ENCODE measurements around the gene CLCNKB.
"Not testable (repeated sequence)": the region's sequence is repeated elsewhere in the genome, so short reads cannot be mapped to it uniquely, and the experiment has no call there.

Gene CLCNKB

DNA sequence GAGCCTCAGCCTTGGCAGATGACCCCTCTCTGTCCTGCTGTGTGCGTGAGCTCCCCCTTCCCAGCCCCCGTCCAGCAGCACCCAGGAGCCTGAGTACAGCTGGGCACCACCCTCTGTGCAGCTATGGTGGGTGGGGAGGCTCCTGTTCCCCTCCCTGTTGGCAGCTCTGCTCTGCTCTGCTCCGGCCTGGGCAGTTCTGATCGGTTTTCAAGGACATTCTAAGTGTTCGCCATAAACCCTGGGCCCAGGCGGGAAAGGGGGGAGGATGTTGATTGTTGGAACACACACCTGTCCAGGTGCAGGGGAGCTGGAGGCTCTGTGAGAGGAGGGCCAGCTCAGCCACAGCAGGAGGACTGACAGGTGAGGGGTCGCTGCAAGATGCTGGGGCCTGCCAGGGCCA lies at the start of gene CLCNKB:
CLCNKB (plus strand) TSS at position 262 of the 400 bp plus-strand sequence. CDS start 711 bp downstream, outside the sequence.
- Mint-ChIP-seq H3K4me1 (ENCODE audit: low read depth) (no peaks in the 10 kb centered on the region), H3K9me3 (no peaks in the 10 kb centered on the region), H3K4me3 (no peak within 1 kb of the TSS), H3K36me3 (ENCODE audit: low read depth) (no peaks in the 10 kb centered on the region), H3K27ac (no peak within 1 kb of the TSS), H3K27me3 (no peaks in the 10 kb centered on the region)

DNA sequence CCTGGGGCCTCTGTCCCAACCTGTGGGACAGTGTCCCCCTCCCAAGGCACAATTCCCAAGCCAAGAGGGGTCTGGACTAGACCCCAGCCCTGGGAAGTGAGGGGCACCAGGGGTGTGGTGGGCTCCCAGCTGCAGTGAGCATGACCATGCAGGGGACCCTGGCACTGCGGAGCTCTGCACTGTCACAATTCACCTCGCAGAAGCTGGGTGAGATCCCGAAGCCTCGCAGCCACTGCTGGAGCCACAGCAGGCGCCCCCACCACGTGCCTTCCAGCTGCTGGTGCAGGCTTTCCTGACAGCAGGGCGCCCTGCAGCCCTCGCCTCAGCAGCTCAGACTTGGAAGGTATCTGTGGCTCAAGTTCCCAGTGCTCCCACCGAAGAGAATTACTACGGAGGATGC lies 49.5 kb upstream of the CLCNKB start:
- no peak overlapping the region for H3K27ac Mint-ChIP-seq
- H3K36me3 Mint-ChIP-seq (ENCODE audit: low read depth) = no peaks in the 10 kb centered on the region
- H3K9me3 Mint-ChIP-seq = no peaks in the 10 kb centered on the region
- H3K4me1 Mint-ChIP-seq (ENCODE audit: low read depth) = no peaks in the 10 kb centered on the region
- H3K27me3 Mint-ChIP-seq = no peaks in the 10 kb centered on the region
- H3K4me3 Mint-ChIP-seq = no peak overlapping the region

- Mint-ChIP-seq H3K27me3 (no peaks in the 10 kb centered on the region), H3K36me3 (ENCODE audit: low read depth) (no peaks in the 10 kb centered on the region), H3K4me1 (ENCODE audit: low read depth) (no peaks in the 10 kb centered on the region), H3K27ac (no peak overlapping the region), H3K9me3 (no peaks in the 10 kb centered on the region), H3K4me3 (no peak overlapping the region)
Measured at GRCh38 chr1:15994590-15995351, 48.8 kb upstream of the CLCNKB start.

DNA sequence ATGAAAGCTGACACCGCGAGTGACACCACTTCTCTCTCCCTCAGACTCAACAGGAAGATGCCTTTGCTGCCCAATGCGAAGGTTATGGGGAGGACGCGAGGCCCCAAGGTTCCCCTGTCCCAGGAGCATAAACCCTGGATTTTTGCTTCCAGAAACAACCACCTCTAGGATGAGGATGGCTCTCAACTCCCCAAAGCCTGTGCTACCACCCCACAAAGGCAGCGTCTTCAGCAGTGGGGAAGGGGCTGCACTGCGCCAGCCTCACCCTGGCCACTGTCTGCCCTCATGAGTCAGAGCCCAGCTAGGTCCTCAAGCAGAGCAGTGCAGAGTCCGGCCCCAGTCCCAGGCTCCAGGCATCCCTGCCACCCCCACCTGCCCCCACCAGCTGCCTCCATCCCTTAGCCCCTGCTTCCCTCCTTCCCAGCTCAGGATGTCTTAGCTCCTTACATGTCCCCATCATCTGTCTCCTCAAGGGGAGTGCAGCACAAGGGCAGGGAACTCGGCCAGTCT lies 46.5 kb upstream of the CLCNKB start:
- no peaks in the 10 kb centered on the region for H3K4me1 Mint-ChIP-seq (ENCODE audit: low read depth)
- H3K9me3 Mint-ChIP-seq = no peaks in the 10 kb centered on the region
- no peaks in the 10 kb centered on the region for H3K36me3 Mint-ChIP-seq (ENCODE audit: low read depth)
- H3K4me3 Mint-ChIP-seq = no peak overlapping the region
- peaks cover 3% of the 10 kb centered on the region for H3K27me3 Mint-ChIP-seq
- H3K27ac Mint-ChIP-seq = no peak overlapping the region

DNA sequence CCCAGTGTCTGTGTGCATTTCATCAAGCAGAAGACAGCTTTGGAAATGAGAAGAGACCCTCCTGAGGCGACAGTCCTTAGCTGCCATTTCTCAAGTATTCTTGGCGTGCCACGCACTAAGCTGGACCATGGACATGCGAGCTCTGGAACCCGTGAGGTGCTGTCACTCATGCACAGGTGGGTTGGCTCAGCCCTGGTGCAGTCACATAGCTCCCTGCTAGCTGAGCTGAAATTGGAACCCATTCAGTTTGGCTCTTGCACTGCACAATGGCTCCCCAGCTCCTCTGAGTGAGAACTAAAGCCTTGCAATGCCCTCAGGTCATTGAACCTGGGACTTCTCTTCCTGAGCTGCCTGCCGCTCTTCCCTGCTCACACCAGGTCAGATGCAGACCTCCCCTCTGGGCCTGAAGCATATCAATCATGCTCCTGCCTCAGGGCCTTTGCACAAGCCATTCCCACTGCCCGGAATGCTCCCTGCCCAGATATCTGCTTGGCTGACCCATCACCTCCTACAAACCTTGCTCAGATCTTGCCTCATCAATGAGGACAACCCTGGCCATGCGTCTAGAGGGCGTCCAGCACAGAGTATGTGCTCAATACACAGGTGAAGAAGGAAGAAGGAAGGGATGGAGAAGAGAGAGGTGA lies 45.8 kb upstream of the CLCNKB start:
- no peak overlapping the region for H3K27ac Mint-ChIP-seq
- H3K36me3 Mint-ChIP-seq (ENCODE audit: low read depth) = no peaks in the 10 kb centered on the region
- H3K9me3 Mint-ChIP-seq = no peaks in the 10 kb centered on the region
- peaks cover 3% of the 10 kb centered on the region for H3K27me3 Mint-ChIP-seq
- no peak overlapping the region for H3K4me3 Mint-ChIP-seq
- no peaks in the 10 kb centered on the region for H3K4me1 Mint-ChIP-seq (ENCODE audit: low read depth)

GRCh38 chr1:15998929-15999328 lies 44.7 kb upstream of the CLCNKB start:
- Mint-ChIP-seq H3K4me3 (no peak overlapping the region), H3K4me1 (ENCODE audit: low read depth) (no peaks in the 10 kb centered on the region), H3K36me3 (ENCODE audit: low read depth) (no peaks in the 10 kb centered on the region), H3K27me3 (peaks cover 3% of the 10 kb centered on the region), H3K9me3 (no peaks in the 10 kb centered on the region), H3K27ac (no peak overlapping the region)

GRCh38 chr1:16001274-16001673 lies 42.3 kb upstream of the CLCNKB start:
- H3K27ac Mint-ChIP-seq; H3K4me3 Mint-ChIP-seq; H3K27me3 Mint-ChIP-seq; H3K36me3 Mint-ChIP-seq (ENCODE audit: low read depth); H3K9me3 Mint-ChIP-seq; H3K4me1 Mint-ChIP-seq (ENCODE audit: low read depth): not testable (repeated sequence)

DNA sequence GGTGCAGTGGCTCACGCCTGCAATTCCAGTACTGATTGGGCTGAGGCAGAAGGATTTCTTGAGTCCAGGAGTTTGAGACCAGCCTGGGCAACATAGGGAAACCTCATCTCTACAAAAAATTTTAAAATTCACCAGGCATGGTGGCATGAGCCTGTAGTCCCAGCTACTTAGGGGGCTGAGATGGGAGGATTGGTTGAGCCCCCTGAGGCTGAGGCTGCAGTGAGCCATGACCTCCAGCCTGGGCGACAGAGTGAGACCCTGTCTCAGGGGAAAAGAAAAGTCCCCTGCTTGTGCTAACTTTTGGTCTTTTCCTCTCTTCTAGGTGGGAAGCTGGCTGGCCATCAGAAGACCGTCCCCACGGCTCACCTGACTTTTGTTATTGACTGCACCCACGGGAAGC lies 38.0 kb upstream of the CLCNKB start:
- Mint-ChIP-seq H3K27ac (peak overlapping the region; percentile 29), H3K27me3 (peaks cover 3% of the 10 kb centered on the region), H3K4me3 (no peak overlapping the region), H3K36me3 (ENCODE audit: low read depth) (no peaks in the 10 kb centered on the region), H3K4me1 (ENCODE audit: low read depth) (peaks cover 9% of the 10 kb centered on the region), H3K9me3 (no peaks in the 10 kb centered on the region)

DNA sequence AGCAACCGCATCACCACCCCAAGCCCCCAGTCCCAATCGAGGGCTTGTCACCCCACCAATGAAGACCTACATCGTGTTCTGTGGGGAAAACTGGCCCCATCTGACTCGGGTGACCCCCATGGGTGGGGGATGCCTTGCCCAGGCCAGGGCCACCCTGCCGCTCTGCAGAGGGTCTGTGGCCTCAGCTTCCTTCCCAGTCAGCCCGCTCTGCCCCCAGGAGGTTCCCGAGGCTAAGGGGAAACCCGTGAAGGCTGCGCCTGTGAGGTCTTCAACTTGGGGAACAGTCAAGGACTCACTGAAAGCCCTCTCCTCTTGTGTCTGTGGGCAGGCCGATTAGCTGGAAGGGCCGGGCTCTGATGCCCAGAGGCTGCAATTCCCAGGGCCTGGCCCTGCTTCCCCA lies 37.6 kb upstream of the CLCNKB start:
- Mint-ChIP-seq H3K27me3 (no peaks in the 10 kb centered on the region), H3K36me3 (ENCODE audit: low read depth) (no peaks in the 10 kb centered on the region), H3K4me3 (no peak overlapping the region), H3K27ac (peak overlapping the region; percentile 51), H3K9me3 (no peaks in the 10 kb centered on the region), H3K4me1 (ENCODE audit: low read depth) (peaks cover 9% of the 10 kb centered on the region)

- Mint-ChIP-seq H3K4me1 (ENCODE audit: low read depth) (peaks cover 9% of the 10 kb centered on the region), H3K27ac (peak overlapping the region; percentile 51), H3K27me3 (no peaks in the 10 kb centered on the region), H3K36me3 (ENCODE audit: low read depth) (no peaks in the 10 kb centered on the region), H3K4me3 (no peak overlapping the region), H3K9me3 (no peaks in the 10 kb centered on the region)
Measured at GRCh38 chr1:16006552-16007485, 36.8 kb upstream of the CLCNKB start.

GRCh38 chr1:16007671-16008341 lies 35.8 kb upstream of the CLCNKB start:
- H3K4me3 Mint-ChIP-seq = no peak overlapping the region
- no peaks in the 10 kb centered on the region for H3K36me3 Mint-ChIP-seq (ENCODE audit: low read depth)
- no peaks in the 10 kb centered on the region for H3K9me3 Mint-ChIP-seq
- no peak overlapping the region for H3K27ac Mint-ChIP-seq
- peaks cover 15% of the 10 kb centered on the region for H3K4me1 Mint-ChIP-seq (ENCODE audit: low read depth)
- no peaks in the 10 kb centered on the region for H3K27me3 Mint-ChIP-seq

GRCh38 chr1:16009030-16009460 lies 34.5 kb upstream of the CLCNKB start:
- H3K4me1 Mint-ChIP-seq (ENCODE audit: low read depth) = peaks cover 22% of the 10 kb centered on the region
- no peaks in the 10 kb centered on the region for H3K27me3 Mint-ChIP-seq
- H3K36me3 Mint-ChIP-seq (ENCODE audit: low read depth) = no peaks in the 10 kb centered on the region
- H3K27ac Mint-ChIP-seq = no peak overlapping the region
- no peaks in the 10 kb centered on the region for H3K9me3 Mint-ChIP-seq
- H3K4me3 Mint-ChIP-seq = no peak overlapping the region

DNA sequence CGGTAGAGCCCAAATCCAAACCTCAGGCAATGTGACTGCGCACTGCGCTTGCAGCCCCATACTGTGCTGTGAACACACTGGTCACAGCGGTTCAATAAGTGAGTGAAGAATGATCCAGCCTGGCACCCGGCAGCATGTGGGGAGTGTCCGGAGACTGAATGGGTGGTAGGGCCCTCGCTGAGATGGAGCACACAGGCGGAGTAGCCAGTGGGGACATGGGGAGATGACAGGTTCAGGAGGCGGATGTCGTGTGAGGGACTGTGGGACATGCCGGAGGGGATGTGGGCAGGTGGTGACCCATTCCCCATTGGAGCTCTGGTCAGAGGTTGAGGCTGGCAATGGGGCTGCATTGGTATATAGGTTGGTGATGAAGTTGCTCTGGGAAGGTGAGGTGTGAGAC lies 33.9 kb upstream of the CLCNKB start:
- H3K27me3 Mint-ChIP-seq = no peaks in the 10 kb centered on the region
- H3K9me3 Mint-ChIP-seq = no peaks in the 10 kb centered on the region
- no peak overlapping the region for H3K4me3 Mint-ChIP-seq
- peaks cover 28% of the 10 kb centered on the region for H3K4me1 Mint-ChIP-seq (ENCODE audit: low read depth)
- no peaks in the 10 kb centered on the region for H3K36me3 Mint-ChIP-seq (ENCODE audit: low read depth)
- no peak overlapping the region for H3K27ac Mint-ChIP-seq

DNA sequence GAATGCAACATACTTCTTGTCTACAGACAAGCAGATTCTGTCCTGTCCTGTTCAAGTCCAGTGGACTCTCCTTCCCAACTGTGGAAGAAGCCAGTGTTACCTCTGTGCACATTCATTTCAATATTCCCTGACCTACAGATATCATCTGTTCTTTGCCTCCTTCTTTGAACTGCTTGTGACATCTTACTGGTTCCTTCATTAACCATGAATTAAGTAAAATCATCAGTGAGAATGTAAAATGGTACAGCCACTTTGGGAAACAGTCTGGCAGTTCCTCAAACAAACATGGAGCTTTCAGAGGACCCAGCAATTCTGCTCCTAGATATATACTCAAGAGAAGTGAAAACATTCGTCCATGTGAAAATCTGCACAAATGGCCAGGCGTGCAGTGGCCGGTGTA lies 32.7 kb upstream of the CLCNKB start:
- Mint-ChIP-seq H3K36me3 (ENCODE audit: low read depth) (no peaks in the 10 kb centered on the region), H3K9me3 (no peaks in the 10 kb centered on the region), H3K27ac (no peak overlapping the region), H3K27me3 (no peaks in the 10 kb centered on the region), H3K4me1 (ENCODE audit: low read depth) (peaks cover 29% of the 10 kb centered on the region), H3K4me3 (no peak overlapping the region)

Measured in stimulated activated naive CD8-positive, alpha-beta T cell treated with anti-CD3 and anti-CD28 coated beads, Interleukin-15, Interleukin-2, amounts not matched to agents 100 ng/mL and 50 ng/mL, for 24 hours (primary cell).